ENCODE measurements around the gene AQP12B.

Gene AQP12B

DNA sequence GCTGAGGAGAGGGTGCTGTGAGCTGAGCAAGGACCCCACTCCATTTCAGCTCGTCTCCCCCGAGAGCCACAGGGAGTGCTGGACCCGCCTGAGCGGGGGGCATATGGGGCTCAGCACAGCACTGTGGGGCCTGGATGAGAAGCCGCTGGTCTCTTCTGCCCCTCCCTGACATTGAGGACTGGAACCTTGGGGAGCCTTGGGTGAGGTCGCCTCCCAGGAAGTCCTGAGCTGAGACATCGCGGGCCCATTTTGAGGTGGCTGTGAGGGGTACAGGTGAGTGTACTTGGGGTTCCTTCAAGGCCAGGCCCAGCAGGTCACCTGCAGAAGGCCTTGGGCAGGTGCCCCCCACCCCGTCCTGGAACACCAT, 5.9 kb upstream of the AQP12B start:
- no peaks in the 10 kb centered on the region for H3K9me3 ChIP-seq (ENCODE audit: control insufficient read depth, insufficient read depth, low read length)
- TF ChIP-seq EZH2phosphoT487 (IDR thresholded peaks at IDR 0.05; ENCODE audit: borderline replicate concordance, low read length) (no peak), CTCF (IDR thresholded peaks at IDR 0.05; ENCODE audit: low read depth, low read length, poor library complexity, severe bottlenecking) (no peak)
- H3F3A ChIP-seq (ENCODE audit: control insufficient read depth, insufficient read depth), result no peaks in the 10 kb centered on the region
- no peaks in the 10 kb centered on the region for H3K9me2 ChIP-seq (replicated peaks; ENCODE audit: control insufficient read depth, low read length)
- H3K27me3 ChIP-seq (ENCODE audit: control insufficient read depth, low read length), result peaks cover 11% of the 10 kb centered on the region
- H3K36me3 ChIP-seq (ENCODE audit: control insufficient read depth, low read length), result no peaks in the 10 kb centered on the region
- no peaks in the 10 kb centered on the region for H3K79me2 ChIP-seq (ENCODE audit: control insufficient read depth, low read length)
- no peak overlapping the region for H3K4me2 ChIP-seq (ENCODE audit: low read length)
- H3K4me1 ChIP-seq (ENCODE audit: control insufficient read depth, low read length), result no peaks in the 10 kb centered on the region
- no peak overlapping the region for H3K4me3 ChIP-seq (ENCODE audit: low read length)
- no peaks in the 10 kb centered on the region for H4K20me1 ChIP-seq (ENCODE audit: control insufficient read depth, insufficient read depth, low read depth, low read length)
- H3K27ac ChIP-seq (ENCODE audit: low read depth, low read length), result no peak overlapping the region

- peaks cover 11% of the 10 kb centered on the region for H3K27me3 ChIP-seq (ENCODE audit: control insufficient read depth, low read length)
- H3K9me2 ChIP-seq (replicated peaks; ENCODE audit: control insufficient read depth, low read length), result no peaks in the 10 kb centered on the region
- H3K36me3 ChIP-seq (ENCODE audit: control insufficient read depth, low read length), result no peaks in the 10 kb centered on the region
- H3K4me2 ChIP-seq (ENCODE audit: low read length), result no peak overlapping the region
- no peak overlapping the region for H3K27ac ChIP-seq (ENCODE audit: low read depth, low read length)
- H3K4me1 ChIP-seq (ENCODE audit: control insufficient read depth, low read length), result no peaks in the 10 kb centered on the region
- no peak overlapping the region for H3K4me3 ChIP-seq (ENCODE audit: low read length)
- H3K79me2 ChIP-seq (ENCODE audit: control insufficient read depth, low read length), result no peaks in the 10 kb centered on the region
- H3K9me3 ChIP-seq (ENCODE audit: control insufficient read depth, insufficient read depth, low read length), result no peaks in the 10 kb centered on the region
- no peaks in the 10 kb centered on the region for H3F3A ChIP-seq (ENCODE audit: control insufficient read depth, insufficient read depth)
- H4K20me1 ChIP-seq (ENCODE audit: control insufficient read depth, insufficient read depth, low read depth, low read length), result no peaks in the 10 kb centered on the region
- TF ChIP-seq CTCF (IDR thresholded peaks at IDR 0.05; ENCODE audit: low read depth, low read length, poor library complexity, severe bottlenecking), result no peak
- no peak for TF ChIP-seq EZH2phosphoT487 (IDR thresholded peaks at IDR 0.05; ENCODE audit: borderline replicate concordance, low read length)
These were observed 5.3 kb upstream of the AQP12B start for GRCh38 chr2:240687741-240688552.

DNA sequence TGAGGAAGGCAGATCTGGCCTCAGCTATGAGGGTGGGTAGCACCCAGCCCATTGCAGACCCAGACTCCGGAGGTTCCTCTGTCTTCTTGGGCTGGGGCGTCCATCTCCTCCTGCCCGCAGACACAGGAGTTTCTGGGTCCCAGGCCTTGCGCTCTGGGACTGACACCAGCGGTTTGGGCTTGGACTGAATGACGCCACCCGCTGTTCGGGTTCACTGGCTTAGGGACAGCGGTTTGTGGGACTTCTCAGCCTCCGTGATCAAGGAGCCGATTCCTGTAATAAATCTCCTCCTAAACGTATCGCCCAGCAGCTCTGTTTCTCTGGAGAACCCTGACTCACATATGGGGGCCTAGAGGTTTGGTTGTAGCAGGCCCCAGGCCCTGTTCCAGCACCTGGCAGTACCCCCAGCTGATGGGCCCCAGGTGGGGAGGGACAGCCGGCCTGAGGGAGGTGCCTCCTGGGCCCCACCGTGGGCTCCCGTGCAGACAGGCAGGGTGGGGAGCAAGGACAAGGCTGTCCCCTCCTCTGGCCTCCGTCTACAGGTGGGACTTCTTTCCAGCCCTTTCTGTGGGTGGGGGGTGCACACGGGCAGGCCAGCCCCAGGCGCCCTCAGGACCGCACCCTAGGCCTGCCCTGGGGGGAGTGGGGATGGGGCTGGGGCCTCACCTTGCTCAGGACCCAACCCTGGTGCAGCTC, 4.5 kb upstream of the AQP12B start:
- Histone ChIP-seq H3K9me3 (ENCODE audit: control insufficient read depth, insufficient read depth, low read length) (no peaks in the 10 kb centered on the region), H3K9me2 (replicated peaks; ENCODE audit: control insufficient read depth, low read length) (no peaks in the 10 kb centered on the region), H3K79me2 (ENCODE audit: control insufficient read depth, low read length) (no peaks in the 10 kb centered on the region), H3K27me3 (ENCODE audit: control insufficient read depth, low read length) (peaks cover 11% of the 10 kb centered on the region), H3K4me3 (ENCODE audit: low read length) (no peak overlapping the region), H3K4me2 (ENCODE audit: low read length) (no peak overlapping the region), H3F3A (ENCODE audit: control insufficient read depth, insufficient read depth) (no peaks in the 10 kb centered on the region), H4K20me1 (ENCODE audit: control insufficient read depth, insufficient read depth, low read depth, low read length) (no peaks in the 10 kb centered on the region), H3K27ac (ENCODE audit: low read depth, low read length) (no peak overlapping the region), H3K36me3 (ENCODE audit: control insufficient read depth, low read length) (no peaks in the 10 kb centered on the region), H3K4me1 (ENCODE audit: control insufficient read depth, low read length) (no peaks in the 10 kb centered on the region)
- no peak for TF ChIP-seq EZH2phosphoT487 (IDR thresholded peaks at IDR 0.05; ENCODE audit: borderline replicate concordance, low read length)
- no peak for TF ChIP-seq CTCF (IDR thresholded peaks at IDR 0.05; ENCODE audit: low read depth, low read length, poor library complexity, severe bottlenecking)

Data from DOHH2 (cell line).